Stimulated activated CD8-positive, alpha-beta memory T cell treated with anti-CD3 and anti-CD28 coated beads, Interleukin-15, amount 100 ng/mL, for 1 hour (primary cell): ENCODE data around the gene DAAM2.

Source experiments
- DNase-seq: peaks from one replicate; pipeline ENCODE4 v3.0.0-alpha.2; 2020; ENCODE audit warnings: low read depth

DAAM2 gene

DNA sequence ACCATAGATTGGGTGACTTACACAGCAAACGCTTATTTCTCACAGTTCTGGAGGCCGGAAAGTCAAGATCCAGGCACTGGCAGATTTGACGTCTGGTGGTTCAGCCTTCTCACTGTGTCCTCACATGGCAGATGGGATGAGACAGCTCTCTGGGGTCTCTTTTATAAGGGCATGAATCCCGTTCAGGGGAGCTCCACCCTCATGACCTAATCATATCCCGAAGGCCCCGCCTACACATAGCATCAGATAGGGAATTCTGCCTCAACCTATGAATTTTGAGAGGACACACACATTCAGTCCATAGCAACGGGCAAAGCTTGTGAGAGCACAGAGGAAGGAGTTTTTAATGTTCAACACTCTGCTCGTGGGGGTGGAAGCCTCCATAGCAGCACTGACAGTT, 27.5 kb downstream of the DAAM2 start:
- DNase-seq = no peak

DNA sequence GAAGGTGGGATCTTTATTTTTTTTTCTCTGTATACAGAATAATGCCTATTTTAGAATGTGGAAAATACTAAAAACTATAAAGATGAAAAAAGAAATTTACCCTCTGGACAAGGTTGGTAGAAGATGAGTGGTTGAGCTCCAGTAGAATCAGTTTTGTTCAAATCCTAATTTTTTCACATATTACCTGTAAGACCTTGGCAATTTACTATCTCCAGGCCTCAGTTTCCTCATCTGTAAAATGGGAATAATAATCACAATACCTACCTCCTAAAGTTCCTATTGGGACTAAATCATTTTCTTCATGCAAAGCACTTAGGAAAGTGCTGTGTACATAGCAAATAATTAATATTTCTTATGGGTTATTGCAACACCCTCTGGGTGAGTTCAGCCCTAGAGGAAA, 28.4 kb downstream of the DAAM2 start:
- no peak for DNase-seq

DNA sequence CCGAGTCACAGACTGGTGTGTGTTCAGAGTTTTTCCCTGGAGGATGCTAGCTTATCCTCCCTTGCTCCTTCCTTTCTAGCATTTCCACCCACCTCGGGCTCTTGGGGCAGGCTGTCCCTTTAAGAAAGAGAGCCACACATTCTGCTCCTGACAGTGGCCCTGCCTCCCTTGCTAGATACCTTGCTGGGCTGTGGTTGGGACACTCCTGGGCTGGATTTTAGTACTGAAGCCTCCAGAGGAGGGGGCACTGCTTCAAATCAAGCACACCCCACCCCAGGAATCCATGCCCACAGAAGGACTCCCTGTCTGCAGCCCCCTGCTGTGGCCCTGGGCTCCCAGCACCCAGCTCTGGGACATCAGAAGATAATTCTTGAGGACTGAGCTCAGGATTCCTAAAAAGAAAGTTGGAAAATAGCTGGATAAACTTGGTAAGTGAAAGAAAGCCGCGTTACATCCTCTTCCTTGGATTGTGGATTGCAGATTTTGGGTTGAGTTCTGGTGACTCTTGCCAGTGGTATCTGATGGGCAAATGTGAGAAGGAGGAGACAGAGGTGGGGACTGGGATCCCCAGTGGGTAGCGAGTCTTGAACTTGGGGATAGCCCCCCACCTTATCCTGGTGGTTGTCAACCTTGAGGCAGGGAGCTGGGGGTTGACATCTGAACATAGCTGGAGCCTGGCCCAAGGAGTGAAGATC, 29.0 kb downstream of the DAAM2 start:
- no peak for DNase-seq

DNA sequence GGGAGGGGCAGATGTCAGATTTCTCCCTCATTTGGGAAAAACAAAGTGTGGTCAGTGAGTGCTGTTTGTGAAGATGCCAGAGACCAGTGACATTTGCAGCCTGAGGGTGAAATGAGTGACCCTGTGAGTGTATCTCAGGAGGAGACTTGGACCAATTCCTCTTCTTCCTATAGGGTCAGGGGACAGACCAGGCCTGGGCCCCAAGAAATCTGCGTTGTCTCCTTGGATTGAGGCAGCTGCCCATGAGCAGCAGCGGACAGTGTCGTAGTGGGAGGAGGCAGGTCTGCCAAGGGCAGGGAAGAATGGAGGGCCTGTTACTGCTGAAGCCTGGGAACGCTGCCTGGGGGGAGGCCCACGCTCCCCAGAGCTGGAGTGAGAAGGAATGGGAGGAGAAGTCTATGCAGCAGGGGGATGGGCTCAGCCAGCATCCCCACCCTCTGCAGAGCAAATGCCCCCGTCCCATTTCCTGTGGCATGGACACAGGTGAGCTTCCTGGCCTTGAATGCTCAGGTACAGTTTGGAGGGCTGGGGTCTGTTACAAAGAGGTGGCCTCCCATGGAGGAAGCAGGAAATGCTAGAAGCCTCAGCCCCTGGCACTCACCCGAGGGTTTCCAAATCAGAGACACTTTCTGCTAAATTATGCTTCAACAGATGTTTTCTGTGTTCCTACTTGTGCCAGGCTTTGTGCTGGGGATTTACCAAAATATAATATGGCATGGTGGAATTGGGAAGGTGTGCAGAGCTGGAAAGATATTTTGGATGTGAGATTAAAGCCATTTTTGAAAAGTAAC, 29.8 kb downstream of the DAAM2 start:
- DNase-seq = no peak

DNA sequence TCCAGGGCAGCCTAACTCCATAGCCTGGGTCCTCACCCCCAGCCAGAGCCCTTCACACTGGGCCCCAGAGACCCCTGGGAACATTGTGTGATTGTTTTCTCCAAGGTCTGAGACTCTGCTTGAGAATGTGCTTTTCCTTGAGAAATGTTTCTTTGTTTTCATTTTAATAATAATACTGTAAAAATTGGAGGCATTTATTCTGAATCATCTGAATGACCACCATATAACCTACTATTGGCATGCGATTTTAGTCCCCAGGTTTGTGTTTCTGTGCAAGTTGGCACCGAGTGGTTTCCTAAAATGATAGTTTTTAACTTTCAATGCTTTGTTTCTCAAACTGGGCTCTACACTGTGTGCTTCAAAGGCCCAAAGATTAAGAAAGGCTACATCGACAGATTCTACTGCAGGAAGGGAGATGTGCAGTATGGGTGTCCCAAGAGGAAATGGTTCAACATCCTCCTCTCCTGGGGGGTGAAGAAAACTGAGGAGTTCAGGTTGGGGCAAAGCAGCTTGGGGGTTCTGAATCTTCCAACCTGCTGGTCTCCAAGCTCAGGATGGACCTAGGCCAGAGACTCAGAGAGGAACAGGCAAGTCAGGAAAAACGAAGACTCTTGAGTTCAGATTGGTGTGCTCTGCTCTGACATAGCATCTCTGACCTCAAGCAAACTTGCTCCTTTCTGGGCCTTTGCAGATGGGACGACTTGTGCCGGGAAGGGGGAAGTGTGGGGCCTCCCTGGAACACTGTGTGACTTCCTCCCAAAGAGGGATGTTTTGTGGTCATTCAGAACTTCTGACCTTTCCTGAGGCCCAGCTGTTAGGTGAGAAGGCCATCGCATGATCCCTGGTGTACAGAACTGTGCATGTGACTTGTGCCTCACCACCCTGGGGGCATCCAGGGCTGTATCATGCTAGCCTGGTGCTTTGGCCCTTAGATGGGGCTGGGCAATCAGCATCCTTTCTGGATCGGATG, 31.0 kb downstream of the DAAM2 start:
- no peak for DNase-seq

DNA sequence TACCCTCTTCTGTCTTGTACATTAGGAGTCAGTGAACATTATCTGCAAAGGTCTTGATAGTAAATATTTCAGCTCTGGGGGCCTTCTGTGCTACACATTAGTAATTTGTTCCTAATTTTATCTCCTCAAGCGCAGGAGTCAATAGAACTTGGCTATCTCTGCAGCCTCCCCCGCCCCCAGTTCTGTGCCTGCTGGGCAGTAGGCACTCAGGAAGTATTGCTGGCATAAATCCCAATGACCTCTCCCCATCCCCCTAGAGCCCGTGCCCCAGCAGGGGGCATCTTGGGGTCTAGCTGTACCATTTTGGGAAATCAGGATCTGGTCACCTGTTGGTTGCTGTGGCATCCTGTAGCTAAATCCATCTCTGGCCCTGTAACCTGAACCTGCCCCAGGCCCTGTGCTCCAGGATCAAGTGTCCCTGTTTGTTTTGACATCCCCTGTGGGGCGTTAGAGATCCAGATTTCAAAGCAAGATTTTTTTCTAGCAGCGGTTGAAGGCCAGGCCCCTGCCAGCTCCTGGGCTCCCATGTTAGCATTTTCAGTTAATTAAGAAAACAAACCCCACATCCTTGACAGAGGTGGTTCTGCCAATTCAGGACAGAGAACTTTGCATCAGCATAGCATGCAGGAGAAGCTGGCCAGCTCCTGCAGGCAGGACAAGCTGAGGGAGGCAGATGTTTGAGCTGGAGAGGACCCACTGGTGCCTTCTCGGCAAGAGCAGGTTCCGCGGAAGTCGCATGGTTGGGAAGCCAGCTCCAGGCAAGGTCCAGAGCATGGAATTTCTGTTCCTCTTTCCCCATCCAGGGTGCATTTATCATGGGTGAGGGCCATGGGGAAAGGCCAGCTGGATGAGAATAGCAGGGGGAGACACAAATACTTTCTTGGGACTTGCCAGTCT, 32.1 kb downstream of the DAAM2 start:
- no peak for DNase-seq

DNA sequence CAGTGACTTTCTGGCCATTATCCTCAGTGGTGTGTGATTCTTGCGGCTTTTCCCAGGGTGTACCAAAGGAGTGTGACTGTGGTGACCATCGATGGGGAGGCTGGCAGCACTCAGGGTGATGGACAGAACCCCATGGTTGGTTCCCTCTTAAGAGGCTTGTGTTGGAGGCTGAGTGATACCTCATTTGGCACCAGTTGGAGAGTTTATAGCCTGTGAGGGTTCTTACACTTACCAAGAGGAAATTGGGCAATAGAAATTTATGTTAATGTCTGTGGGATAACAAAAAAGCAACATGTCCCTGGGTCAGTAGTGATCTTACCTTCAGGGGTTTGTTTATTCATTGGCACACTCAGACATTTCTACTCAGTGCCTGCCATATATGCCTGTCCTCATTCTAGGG, 37.2 kb downstream of the DAAM2 start:
- no peak for DNase-seq

DNA sequence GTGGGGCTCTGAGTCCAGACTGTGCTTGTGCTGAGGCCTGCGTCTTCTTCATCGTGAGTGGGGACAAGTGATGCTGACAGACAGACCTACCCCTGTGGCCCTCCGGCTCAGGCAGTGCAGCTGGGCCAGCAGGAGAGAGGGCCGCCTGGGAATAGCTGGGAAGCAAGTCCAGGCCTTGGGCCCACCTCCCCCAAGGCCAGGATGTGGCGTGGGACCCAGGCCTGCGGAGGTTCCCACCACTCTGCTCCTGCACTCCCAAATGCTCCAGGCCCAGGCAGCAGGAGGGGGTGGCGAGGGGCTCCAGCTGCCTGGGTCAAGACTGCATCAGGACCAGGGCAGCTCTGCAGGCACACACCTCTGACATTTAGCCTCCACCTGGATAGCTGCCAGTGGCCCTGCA, 38.3 kb downstream of the DAAM2 start:
- no peak for DNase-seq

DNA sequence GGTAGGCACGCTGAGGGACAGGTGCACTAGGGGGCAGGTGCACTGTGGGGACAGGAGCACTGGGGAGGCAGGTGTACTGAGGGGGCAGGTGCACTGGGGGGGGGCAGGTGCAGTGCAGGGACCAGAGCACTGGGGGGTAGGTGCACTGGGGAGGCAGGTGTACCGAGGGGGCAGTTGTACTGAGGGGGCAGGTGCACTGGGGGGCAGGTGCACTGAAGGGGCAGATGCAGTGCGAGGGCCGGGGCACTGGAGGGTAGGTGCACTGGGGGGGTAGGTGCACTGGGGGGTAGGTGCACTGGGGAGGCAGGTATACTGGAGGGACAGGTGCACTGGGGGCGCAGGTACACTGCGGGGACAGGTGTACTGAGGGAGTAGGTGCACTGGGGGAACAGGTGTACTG, 39.5 kb downstream of the DAAM2 start:
- no peak for DNase-seq

DNA sequence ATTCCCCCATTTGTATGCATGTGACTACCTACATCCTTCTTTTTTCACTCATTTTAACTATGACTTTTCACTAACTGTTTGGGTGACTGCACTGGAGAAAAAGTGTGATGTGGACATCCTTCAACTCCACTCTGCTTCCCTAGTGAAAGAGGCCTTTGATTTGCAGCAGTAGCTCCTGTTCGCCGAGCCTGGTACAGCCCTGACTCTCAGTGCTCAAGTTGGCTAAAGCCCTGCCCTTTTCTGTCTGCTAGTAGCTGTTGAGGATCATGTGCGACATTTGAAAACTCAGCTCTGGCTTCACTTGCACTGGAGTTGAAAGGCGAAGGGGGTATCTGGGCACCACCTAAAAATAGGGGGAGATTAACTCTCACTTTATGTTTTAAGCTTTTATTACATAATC, 42.1 kb downstream of the DAAM2 start:
- no peak for DNase-seq

DNA sequence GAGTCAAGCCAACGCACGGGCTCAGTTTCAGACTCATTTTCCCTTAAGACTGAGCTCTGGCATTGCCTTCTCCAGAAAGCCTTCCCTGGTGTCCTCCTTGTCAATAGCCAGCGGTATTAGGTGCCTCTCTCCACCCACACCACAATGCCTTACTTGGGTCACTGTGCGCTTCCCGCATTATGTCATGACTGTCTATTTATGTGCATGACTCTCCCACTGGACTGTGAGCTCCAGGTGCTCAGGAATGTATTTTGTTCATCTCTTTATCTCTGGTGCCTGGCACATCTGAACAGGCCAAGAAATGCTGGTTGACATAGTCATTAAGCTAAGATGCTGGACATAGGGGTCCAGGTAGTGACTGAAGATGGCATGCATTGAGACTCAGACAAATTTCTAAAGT, 42.7 kb downstream of the DAAM2 start:
- DNase-seq = no peak

DNA sequence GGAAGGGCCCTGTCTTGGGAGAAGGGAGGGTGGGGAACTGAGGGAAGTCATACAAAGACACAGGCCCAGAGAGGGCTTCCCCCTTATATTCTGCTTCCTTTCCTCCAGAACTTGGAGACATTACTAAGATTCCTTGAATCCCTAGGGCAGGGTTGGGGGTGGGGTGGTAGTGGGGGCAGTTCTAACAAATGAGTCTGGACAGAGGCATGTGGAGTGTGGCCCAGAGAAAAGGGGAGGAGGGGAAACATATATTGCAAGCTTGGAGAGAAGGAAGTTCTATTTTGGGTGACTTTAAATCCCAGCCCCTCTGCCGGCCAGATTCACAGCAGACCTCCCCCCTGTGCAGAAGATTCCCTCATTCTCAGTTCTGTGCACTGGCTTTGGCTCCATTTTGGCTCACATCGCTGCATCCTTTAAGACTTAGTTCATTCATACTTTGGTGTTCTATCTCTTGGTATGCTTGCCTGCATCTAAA, 43.7 kb downstream of the DAAM2 start:
- no peak for DNase-seq

DNA sequence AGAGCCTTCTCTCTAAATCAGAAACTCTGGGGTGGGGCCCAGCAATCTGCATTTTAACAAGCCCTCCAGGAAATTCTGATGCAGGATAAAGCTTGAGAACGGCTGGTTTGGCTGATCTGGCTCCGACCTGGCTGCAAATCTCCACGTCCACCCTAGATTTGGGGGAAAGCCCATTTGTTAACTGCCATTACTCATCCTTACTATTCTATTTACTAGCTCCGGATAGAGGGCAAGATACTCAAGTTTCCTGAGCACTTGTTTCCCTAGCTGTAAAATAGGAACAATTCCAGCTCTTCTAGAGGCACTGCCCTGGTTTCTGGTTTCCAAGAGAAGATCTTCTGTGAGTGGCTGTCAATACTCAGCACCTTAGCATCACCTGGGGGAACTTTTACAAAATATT, 44.4 kb downstream of the DAAM2 start:
- DNase-seq = no peak

DNA sequence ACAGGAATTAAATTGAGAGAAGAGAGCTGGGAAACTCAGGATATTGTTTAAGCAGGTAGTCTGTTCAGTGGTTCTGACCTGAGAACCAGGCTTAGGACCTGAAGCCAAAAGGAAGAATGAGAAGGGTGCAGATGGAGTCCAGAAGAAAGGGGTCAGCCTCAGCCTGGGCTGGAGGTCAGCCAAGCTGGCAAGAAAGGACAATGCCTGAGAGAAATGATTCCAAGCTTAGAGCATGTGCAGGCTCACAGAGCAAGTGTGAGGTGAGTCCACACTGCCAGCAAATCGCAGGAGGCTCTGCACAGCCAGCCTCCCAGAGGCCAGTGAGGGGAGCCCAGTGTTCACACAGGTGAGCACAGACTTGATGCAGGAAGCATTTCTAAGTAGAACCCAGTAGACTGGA, 47.3 kb downstream of the DAAM2 start:
- DNase-seq = no peak

DNA sequence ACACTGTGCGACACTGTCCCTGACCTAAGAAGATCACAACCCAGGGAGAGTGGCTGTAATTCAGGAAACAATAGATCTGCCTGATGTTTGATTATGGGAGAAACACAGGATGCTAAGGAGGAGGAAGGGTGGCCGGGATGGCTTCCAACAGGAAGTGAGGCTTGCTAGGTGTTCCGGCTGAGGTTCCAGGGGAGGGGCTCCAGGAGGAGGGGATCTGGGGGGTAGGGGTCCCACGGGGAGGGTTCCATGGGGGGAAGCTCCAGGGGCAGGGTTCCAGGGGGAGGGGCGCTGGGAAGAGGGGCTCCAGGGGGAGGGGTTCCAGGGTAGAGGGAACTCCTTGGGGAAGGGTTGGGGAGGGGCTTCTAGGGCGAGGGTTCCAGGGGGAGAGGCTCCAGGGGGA, 48.6 kb downstream of the DAAM2 start:
- no peak for DNase-seq

DNA sequence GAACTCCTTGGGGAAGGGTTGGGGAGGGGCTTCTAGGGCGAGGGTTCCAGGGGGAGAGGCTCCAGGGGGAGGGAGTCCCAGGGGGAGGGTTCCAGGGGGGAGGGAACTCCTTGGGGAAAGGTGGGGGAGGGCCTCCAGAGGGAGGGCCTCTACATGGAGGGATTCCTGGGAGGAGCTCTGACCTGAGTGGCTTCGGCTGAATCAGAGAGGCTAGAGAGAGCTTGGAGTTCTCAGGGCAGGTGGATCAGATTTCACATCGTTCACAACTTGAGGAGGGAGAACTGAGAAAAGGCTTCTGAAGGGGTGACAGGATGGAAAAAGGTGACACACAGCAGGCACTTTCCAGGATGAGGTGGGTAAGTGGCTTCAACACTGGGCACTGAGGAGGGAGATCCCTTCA, 49.1 kb downstream of the DAAM2 start:
- no peak for DNase-seq

DNA sequence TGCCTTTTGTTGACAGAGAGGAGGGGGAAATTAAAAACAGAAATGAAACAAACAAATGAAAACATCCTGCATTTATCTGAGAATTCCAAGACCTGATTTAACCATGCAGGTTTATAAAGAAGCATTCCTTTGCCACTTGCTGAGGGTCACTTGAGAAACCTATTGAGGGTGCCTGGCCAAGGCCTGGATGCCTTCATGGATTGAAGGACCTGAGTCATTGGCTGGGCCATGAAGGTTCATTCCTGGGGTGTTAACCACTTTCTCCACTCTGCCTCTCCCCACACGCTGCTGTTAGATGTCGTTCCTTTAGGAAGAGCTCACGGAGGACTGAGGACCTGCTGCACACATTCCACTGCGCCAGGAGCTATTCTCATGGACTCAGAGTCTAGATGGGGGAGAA, 49.7 kb downstream of the DAAM2 start:
- no peak for DNase-seq

DNA sequence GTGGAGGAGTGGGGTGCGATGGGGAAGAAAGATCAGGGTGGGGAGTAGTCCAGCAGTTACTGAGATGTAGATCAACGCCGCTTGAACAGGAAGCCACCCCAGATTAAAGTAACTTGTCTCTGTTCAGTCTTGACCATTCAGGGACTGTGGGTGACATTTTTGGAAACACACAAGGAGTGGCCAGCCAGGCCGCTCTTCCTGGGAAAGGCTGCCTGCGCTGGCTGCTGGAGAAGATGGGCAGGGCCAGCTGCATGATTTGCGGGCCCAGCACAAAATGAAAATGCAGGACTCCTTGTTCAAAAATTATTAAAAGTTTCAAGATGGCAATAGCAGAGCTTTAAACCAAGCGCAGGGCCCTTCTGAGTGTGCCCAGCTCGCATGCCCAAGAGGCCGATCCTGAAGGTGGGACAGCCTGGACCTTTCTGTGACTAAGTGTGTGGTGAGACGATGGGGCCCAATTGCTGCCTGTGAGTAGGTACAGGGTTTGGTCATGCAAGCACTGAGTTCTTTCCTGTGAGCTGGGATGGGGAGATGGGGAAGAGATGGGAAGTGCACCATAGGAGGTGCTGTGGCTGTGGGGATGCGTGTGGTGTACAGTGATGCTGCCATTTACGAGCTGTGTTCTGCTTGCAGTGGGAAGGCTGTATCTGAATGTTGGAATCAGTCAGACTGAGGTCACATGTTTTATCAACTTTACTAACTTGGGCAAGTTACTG, 51.3 kb downstream of the DAAM2 start:
- no peak for DNase-seq

DNA sequence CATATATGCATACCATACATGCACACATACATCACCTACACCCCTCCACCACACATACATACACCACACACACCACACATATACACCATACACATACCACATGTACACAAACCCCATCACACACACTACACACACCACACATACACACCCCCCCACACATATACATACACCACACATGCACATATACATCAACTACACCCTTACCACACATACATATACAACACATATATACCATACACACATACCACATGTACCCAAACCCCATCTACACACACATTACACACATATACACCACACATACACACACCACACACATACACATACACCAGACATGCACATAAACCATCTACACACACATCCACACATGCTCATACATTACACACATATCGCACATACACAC, 52.7 kb downstream of the DAAM2 start:
- DNase-seq = no peak

DNA sequence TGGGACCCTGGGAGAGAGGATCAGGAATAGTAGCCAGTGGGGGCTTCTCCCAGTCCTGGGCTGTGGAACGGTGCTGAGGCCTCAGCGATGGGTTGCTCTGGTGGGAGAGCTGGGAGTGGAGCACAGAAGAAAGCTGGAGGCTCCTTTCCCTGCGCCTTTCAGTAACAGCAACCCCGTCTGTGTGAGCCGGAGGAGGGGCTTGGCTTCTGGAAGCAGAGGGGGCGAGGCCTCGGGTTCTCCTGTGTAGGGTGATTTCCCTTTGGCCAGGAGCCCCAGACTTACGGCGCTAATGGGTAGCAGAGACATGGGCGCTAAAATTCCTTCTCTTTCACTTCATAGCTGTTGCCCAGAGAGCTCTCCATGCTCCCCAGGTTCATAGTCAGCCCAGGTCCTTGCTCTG, 55.0 kb downstream of the DAAM2 start:
- DNase-seq = no peak

DNA sequence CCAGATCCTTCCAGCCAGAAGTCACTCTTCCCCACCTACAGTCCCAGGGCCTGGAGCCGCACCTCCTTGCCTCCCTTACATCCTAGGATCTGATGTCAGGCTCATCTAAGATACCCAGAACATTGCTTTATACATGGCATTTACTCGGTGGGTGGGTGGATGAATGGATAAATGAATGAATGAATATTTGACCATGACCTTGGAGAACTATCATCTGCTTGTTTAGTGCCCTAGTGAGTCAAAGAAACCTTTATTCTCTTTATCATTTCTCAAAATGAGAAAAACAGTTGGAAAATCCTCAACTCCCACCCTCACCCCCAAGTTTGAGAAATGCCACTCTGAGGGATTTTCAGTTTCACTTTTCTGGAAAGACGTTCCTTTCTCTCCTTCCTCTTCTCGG, 56.0 kb downstream of the DAAM2 start:
- no peak for DNase-seq
